ENCODE results near the gene HSPA1L.

HSPA1L gene

GRCh38 chr6:31762356-31762755 is 52.7 kb downstream of the HSPA1L start, which contains the start of gene SAPCD1:
TSS of gene SAPCD1 (plus strand) at chr6:31762656. CDS start at chr6:31763055, 399 bp downstream.
- no peak for DNase-seq

DNA sequence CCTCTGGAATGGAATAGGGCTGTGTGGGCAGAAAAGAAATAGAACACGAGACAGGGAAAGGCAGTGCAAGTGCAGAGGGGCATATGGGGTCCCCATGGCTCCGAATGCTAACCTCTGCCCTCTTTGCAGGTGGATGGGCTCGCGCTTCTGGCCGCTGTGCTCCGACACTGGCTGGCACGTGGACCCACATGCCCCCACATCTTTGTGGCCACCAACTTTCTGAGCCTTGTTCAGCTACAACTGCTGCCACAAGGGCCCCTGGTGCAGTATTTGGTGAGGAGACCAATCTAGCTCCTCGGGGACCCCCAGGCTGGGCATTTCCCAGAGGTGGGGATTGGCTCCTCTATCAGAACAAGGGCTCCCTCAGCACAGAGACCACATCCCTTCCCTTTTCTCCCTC is 53.7 kb downstream of the HSPA1L start:
- DNase-seq, result no peak

DNA sequence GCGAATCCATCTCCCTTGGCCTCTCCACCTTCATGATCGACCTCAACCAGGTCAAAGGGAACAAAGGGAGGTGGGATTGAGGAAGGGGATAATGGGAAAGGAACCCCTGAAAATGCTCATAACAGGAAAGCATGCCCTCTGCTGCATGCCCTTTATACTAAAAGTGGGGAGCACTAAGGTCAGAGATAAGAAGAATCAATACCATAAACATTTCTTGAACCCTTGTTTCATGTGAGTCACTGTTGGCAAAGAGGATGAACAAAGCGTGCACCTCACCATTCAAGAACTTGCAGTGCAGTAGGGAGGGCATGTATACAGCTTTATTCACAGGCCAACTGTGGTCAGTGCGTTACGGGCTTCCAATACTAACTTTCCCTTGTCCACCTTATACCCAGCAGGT is 54.3 kb downstream of the HSPA1L start:
- DNase-seq, result no peak

Measured in activated CD8-positive, alpha-beta memory T cell treated with anti-CD3 and anti-CD28 coated beads, Interleukin-2, amount 50 U/mL, for 48 hours (primary cell).